ENCODE results near the gene KCNK18. TPM values are rescaled to one million over a fixed set of nuclear protein-coding genes. Genes with fewer than 3 reads are reported as not detected.

The KCNK18 gene
- total RNA-seq, 1 donor from 2014 or later = not detected

DNA sequence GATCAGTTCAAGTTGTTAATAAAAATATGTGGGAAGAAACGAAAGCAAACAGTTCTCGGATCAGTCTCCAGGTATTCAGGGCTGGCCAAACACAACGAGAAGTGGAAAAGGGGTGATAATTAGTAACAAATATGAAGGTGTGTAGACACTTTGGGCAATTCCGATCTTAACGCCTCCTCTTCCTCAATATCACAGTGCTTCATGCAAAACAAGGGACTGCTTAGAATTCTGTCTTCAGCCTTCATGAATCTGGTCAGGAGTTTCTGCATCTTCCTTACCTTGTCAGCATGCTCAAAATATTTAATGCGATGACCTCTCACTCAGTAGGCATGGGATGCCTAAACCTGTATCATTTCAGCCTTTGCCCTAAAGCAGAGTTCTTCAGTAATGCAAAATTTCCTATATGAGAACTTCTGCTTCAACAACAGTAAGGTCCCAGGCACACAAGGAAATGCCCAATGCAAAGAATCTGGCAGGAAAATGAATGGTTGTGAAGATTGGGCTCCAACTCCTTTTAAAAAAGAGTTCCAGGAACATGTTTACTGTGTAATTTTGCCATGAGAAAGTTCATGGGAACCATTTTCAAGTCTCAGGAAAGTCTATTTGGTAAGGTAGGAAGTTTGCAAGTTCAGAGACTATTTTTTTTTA, 35.8 kb upstream of the KCNK18 start:
- TF ChIP-seq, protein P1, sequence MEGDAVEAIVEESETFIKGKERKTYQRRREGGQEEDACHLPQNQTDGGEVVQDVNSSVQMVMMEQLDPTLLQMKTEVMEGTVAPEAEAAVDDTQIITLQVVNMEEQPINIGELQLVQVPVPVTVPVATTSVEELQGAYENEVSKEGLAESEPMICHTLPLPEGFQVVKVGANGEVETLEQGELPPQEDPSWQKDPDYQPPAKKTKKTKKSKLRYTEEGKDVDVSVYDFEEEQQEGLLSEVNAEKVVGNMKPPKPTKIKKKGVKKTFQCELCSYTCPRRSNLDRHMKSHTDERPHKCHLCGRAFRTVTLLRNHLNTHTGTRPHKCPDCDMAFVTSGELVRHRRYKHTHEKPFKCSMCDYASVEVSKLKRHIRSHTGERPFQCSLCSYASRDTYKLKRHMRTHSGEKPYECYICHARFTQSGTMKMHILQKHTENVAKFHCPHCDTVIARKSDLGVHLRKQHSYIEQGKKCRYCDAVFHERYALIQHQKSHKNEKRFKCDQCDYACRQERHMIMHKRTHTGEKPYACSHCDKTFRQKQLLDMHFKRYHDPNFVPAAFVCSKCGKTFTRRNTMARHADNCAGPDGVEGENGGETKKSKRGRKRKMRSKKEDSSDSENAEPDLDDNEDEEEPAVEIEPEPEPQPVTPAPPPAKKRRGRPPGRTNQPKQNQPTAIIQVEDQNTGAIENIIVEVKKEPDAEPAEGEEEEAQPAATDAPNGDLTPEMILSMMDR (IDR thresholded peaks at IDR 0.05) = no peak
- H3K4me3 ChIP-seq = no peak overlapping the region
- no peaks in the 10 kb centered on the region for H3K9me3 ChIP-seq
- H3K27ac ChIP-seq = no peak overlapping the region
- H3K4me1 ChIP-seq = peaks cover 26% of the 10 kb centered on the region
- ATAC-seq (no peak), DNase-seq (no peak)
- peaks cover 100% of the 10 kb centered on the region for H3K27me3 ChIP-seq
- no peaks in the 10 kb centered on the region for H3K36me3 ChIP-seq
- intact Hi-C loops (cut with DNase I) = no loop called here

DNA sequence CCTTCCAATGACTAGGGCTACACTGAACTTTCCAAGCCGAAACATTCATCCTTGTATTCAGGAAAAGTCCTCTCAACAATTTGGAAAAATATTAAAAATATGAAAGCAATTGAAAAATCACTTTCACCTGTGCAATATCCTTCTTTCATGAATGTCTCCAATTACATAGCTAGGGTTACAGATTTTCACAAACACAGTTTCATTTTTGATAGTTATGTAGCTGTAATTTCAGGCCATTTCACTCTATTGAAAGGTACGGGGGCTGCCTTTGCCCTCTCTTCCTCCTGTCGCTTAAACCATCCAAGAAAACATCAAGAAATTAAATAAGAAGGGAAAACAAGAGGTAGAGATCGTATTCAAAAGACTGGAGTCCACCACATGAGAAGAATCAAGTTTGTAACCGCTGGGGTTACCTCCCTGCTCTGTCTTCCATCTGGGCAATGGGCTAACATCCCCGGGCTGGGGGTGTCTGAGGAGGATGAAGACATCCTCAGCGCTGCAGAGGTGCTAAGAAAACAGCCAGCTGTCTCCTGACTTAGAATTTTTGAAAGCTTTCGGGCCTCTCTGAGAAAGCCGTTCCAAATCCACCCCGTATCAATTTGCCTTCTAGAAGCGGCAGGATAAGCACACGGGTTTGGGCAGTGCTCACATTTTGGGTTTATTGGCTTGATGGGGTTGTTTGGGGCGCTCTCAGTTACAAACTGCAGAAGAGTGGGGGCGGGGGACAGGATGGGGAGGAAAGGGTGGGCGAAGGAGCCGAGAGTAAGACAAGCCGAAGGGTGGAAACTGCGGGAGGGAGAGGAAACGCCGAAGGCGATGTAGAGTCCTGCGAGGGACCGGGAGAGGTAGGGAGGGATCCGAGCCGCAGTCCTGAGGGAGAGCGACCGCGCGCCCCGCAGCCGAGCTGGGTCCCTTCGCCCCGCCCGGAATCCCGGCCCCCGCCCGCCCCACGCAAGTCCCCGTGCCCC, 34.9 kb upstream of the KCNK18 start:
- H3K4me1 ChIP-seq = peaks cover 26% of the 10 kb centered on the region
- no peak overlapping the region for H3K4me3 ChIP-seq
- no peak overlapping the region for H3K27ac ChIP-seq
- no peaks in the 10 kb centered on the region for H3K36me3 ChIP-seq
- ATAC-seq (peak; percentile 5), DNase-seq (no peak)
- H3K27me3 ChIP-seq = peaks cover 100% of the 10 kb centered on the region
- TF ChIP-seq, protein P1 (IDR thresholded peaks at IDR 0.05) = no peak
- intact Hi-C loops (cut with DNase I) = no loop called here
- no peaks in the 10 kb centered on the region for H3K9me3 ChIP-seq

DNA sequence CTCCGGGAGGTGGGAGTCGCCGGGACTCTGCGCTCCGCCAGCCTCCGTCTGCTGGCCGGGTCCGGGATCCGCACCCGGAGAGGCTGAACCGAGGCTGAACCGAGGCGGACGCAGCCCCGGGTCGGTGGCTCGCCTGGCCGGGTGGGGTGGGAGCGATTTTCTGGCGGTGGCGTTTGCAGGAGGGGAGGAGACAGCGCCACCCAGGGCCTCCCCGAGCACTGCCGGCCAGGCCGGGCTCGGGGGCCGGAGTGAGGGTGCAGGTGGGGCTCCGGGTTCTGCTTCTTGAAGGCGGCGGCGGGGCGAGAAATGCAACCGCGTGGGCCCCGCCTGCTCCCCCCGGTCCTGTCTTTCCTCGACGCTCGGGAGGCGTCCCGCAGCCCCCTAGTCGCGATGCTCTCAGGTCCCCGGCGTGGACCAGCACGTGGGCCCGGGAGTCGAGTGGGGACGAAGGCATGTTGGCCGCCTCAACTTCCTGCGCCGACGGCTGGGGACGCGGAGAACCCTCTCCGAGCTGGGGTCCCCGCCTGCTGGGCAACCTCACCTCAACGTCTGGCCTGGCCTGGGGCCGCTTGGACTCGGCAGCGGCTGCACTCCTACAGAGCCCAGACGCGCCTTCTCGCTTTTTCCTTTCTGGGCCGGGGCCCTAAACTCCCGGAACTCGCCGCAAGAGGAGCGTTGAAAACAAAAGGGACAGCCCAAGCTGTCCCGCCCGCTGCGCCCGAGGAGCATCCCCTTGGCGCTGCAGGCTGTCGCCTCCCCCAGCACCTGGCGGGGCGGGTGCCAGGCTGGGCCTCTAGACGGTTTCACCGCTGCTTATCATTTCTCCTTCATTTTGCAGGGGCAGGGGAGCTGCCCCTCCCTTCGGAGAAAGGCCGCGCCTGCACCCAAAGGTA, 34.0 kb upstream of the KCNK18 start:
- no peak for DNase-seq
- peak; percentile 16 for ATAC-seq
- TF ChIP-seq, protein P1 (IDR thresholded peaks at IDR 0.05) = peak; percentile 10
- H3K9me3 ChIP-seq = no peaks in the 10 kb centered on the region
- H3K4me3 ChIP-seq = peak overlapping the region; percentile 3
- peaks cover 32% of the 10 kb centered on the region for H3K4me1 ChIP-seq
- H3K27ac ChIP-seq = no peak overlapping the region
- H3K36me3 ChIP-seq = no peaks in the 10 kb centered on the region
- peaks cover 100% of the 10 kb centered on the region for H3K27me3 ChIP-seq
- intact Hi-C loops (cut with DNase I) = no loop called here

DNA sequence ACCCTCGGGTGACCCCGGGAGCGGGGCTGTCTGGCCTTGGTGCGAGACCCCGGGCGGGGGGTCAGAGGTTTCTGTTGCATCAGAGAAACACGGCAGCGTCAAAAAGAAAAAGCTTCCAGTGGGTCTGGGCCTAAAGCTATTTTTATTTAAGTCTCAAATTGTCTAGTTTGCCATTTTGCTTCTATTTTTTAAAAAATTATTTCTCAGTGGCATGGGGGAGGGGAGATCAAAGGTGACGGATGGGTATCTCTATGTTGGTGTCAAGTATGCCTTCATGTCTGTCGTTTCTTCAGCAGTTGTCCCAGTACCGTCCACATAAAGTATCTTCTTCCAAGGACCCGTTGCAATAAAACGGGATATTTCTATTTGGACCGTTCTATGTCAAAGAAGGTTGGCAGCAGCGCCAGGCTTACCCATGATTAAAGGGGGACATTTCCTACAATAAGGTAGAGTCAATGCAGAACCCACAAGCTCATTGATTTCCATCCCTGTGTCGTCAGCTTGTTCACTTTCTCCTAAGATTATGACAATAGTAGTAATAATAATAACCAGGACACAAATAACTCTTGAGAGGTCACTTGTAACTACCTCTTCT, 33.2 kb upstream of the KCNK18 start:
- peaks cover 99% of the 10 kb centered on the region for H3K27me3 ChIP-seq
- H3K27ac ChIP-seq = no peak overlapping the region
- peak overlapping the region; percentile 3 for H3K4me3 ChIP-seq
- ATAC-seq (no peak), DNase-seq (no peak)
- intact Hi-C loops (cut with DNase I) = no loop called here
- no peaks in the 10 kb centered on the region for H3K9me3 ChIP-seq
- no peaks in the 10 kb centered on the region for H3K36me3 ChIP-seq
- TF ChIP-seq, protein P1 (IDR thresholded peaks at IDR 0.05) = no peak
- H3K4me1 ChIP-seq = peaks cover 32% of the 10 kb centered on the region
